ENCODE results near the gene PPP2R2B.
"Not testable (repeated sequence)": the region's sequence is repeated elsewhere in the genome, so short reads cannot be mapped to it uniquely, and the experiment has no call there.

The PPP2R2B gene

DNA sequence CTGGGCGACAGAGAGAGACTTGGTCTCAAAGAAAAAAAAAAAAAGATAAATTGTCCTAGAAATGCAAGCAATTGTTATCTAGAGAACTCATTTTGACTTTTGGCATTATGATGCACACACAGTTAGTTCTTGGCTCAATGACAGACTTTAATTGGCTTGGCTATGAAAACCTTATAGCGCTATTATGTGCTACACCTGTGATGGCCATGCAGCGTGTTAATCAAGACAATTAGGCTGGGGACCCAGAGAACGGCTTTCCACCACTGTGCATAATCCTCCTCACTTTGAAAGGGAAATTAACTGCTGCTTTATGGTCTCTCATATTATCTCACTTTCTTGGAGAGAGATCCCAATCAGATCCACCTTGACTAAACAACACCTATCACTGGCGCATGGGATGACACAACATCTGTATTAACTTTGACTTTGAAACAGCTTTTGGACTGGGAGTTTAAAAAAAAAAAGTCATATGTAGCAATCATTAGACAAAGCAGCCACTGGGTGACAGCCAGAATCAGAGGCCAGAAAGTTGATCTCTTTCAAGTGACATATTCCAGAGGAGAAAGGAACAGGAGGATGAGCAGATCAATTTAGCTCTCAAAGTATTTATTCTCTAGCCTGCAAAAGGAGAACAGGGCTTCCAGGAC, 132.5 kb downstream of the PPP2R2B start:
- no peak for TF ChIP-seq ZNF274 (IDR thresholded peaks at IDR 0.05; ENCODE audit: low read depth, low read length)
- H3K4me3 ChIP-seq (ENCODE audit: low read length), result no peak overlapping the region

DNA sequence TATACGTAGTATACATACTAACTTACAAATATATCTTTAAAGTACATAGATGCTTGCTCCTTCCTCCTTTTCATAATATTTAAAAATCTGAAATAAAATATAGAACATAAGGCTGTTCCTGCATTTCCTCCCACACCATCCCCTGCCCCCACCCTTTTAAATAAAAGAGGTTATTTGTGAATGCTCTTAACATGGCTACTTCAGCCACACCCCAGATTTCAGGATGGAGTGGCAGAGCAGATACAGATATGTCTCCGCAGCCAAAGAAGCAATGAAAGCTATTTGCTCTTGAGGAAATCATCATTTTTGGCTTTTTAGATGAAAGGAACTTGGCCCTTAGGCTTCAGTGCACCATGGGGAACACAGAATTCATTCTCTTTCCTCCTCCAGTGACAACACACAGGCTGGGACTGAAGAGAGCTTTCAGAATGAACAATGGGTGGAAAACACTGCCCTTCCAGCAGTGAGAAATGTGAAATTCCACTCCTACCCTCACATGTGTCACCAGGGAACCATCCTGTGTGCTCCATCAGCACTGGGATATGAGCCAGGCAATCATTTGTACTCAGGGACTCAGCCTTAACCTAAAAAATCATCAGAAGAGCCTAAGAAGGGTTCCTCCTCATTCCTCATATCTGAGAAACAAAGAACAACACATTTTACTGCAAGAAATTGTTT, 134.3 kb downstream of the PPP2R2B start:
- H3K4me3 ChIP-seq (ENCODE audit: low read length), result no peak overlapping the region
- TF ChIP-seq ZNF274 (IDR thresholded peaks at IDR 0.05; ENCODE audit: low read depth, low read length), result no peak

- TF ChIP-seq ZNF274 (IDR thresholded peaks at IDR 0.05; ENCODE audit: low read depth, low read length), result no peak
- no peak overlapping the region for H3K4me3 ChIP-seq (ENCODE audit: low read length)
Measured at GRCh38 chr5:146734936-146735577, 143.5 kb downstream of the PPP2R2B start.

DNA sequence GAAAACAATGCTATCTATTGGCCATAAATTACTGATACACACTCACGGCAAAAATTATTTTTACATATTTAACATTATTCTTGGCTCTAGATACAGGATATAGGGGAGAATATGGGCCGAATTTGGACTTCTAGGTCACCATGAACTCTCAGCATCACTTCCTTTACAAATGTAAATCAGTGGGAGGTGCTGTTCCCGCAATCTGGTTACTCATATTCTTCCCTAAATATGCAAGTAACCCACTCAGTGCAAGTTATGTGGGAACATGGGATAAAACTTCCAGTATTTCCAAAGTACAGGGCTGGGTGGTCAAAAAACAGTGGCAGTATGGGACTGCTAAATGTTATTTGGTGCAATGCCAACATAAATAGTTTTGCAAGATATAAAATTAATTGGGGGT, 145.6 kb downstream of the PPP2R2B start:
- no peak overlapping the region for H3K4me3 ChIP-seq (ENCODE audit: low read length)
- no peak for TF ChIP-seq ZNF274 (IDR thresholded peaks at IDR 0.05; ENCODE audit: low read depth, low read length)

GRCh38 chr5:146731909-146732659, 146.5 kb downstream of the PPP2R2B start:
- TF ChIP-seq ZNF274 (IDR thresholded peaks at IDR 0.05; ENCODE audit: low read depth, low read length), result no peak
- H3K4me3 ChIP-seq (ENCODE audit: low read length), result no peak overlapping the region

DNA sequence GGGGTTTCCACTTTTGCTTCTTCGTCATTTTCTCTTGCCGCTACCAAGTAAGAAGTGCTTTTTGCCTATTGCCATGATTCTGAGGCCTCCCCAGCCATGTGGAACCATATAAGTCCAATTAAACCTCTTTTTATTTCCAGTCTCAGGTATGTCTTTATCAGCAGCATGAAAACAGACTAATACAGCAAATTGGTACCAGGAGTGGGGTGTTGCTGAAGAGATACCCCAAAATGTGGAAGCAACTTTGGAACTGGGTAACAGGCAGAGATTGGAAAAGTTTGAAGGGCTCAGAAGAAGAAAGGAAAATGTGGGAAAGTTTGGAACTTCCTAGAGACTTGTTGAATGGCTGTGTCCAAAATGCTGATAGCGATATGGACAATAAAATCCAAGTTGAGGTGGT, 149.8 kb downstream of the PPP2R2B start:
- not testable (repeated sequence) for H3K4me3 ChIP-seq (ENCODE audit: low read length)

DNA sequence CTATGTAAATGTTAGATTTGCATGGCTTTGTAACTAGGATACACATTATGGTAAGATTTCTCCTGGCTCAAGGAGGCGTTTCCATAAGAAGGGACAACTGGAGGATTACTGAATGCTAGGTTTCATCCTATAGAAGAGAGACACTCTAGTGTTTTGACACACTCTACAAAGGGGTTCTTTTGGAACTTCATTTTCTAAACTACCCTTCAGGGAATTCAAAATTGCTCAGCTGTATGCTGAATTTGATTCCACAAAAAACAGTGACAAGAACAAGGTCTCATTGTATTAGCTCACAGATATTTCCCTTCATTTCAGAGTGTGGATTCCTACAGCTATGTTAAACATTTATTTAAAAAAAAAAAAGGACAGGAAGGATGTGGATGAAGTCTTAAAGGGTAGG, 151.7 kb downstream of the PPP2R2B start:
- no peak for TF ChIP-seq ZNF274 (IDR thresholded peaks at IDR 0.05; ENCODE audit: low read depth, low read length)
- no peak overlapping the region for H3K4me3 ChIP-seq (ENCODE audit: low read length)

GRCh38 chr5:146726020-146726419, 152.5 kb downstream of the PPP2R2B start:
- H3K4me3 ChIP-seq (ENCODE audit: low read length), result no peak overlapping the region
- no peak for TF ChIP-seq ZNF274 (IDR thresholded peaks at IDR 0.05; ENCODE audit: low read depth, low read length)

DNA sequence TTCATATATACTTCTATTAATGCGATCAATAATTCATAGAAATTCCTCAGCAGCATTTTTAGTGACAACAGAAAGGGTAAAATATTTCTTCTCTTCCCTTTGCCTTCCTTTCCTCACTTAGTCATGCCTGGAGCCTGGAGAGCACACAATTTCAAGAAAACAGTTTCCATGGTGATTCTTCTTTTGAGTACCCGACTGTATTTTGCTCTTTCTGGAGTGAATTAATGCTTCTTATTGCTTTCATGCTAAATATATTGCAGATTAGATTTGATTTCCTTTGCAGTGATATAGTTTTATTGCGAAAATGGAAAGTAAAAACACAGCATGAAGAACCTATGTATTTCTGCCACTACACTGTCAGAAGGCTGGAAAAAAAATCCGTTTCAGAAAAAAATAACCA, 153.5 kb downstream of the PPP2R2B start:
- no peak overlapping the region for H3K4me3 ChIP-seq (ENCODE audit: low read length)
- no peak for TF ChIP-seq ZNF274 (IDR thresholded peaks at IDR 0.05; ENCODE audit: low read depth, low read length)

GRCh38 chr5:146722361-146722779, 156.2 kb downstream of the PPP2R2B start:
- no peak overlapping the region for H3K4me3 ChIP-seq (ENCODE audit: low read length)
- no peak for TF ChIP-seq ZNF274 (IDR thresholded peaks at IDR 0.05; ENCODE audit: low read depth, low read length)

DNA sequence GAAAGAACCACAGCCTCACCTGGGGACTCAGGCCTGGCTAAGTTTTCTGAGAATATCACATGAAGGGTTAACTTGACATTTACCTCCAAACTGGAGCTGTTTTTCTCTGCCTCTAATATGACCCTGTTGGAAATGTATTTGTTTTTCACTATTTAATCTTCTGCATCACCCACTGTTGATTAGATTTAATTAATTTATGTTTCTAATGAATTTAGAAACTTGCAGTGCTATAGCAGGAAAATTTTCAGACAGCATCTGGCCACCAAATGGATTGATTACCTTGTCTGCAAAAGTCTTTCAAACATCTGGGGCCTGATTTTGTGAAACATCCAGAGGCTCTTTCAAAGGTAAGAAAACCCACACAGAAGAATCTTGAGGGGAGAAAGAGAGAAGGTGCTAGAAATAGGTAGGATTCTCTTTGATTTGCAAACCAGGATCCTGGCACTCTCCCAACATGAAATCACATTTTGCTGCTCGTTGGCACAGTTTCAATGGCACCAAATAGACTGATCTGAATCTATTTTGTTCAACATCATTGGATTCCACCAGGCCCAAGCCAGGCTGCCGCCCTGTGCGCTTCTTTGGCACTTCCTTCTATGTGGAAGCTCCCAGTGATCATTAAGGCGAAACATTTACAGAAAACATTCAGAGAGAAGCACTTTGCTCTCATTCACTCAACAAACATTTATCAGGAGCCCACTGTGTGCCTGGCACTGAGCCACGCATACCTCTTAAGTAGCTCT, 157.3 kb downstream of the PPP2R2B start:
- no peak overlapping the region for H3K4me3 ChIP-seq (ENCODE audit: low read length)
- TF ChIP-seq ZNF274 (IDR thresholded peaks at IDR 0.05; ENCODE audit: low read depth, low read length), result no peak

GRCh38 chr5:146720107-146720506, 158.4 kb downstream of the PPP2R2B start:
- no peak overlapping the region for H3K4me3 ChIP-seq (ENCODE audit: low read length)
- no peak for TF ChIP-seq ZNF274 (IDR thresholded peaks at IDR 0.05; ENCODE audit: low read depth, low read length)

- no peak overlapping the region for H3K4me3 ChIP-seq (ENCODE audit: low read length)
- no peak for TF ChIP-seq ZNF274 (IDR thresholded peaks at IDR 0.05; ENCODE audit: low read depth, low read length)
Measured at GRCh38 chr5:146719179-146719578, 159.4 kb downstream of the PPP2R2B start.

DNA sequence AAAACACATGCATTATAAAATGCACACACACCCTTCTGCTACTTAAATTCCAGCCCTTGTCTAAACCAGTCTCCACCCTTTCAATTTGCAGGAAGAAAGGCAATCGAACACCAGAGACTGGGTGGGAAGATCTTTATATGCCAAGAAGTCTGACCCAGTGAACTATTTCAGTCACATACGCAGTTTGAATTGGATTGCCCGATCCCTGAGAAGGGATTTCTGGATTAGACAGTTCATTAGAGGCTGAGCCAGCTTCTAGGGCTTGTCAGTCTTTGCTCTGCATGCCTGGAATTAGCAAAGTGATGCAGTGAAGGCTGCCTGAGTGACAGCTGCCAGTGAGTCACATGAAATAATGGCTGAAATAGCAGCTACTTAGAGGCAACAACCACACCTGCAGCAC, 159.9 kb downstream of the PPP2R2B start:
- no peak for TF ChIP-seq ZNF274 (IDR thresholded peaks at IDR 0.05; ENCODE audit: low read depth, low read length)
- H3K4me3 ChIP-seq (ENCODE audit: low read length), result no peak overlapping the region

Measured in GM08714 (cell line).